ENCODE data around the gene PCDHGA8.

GRCh38 chr5:141345327-141345726, 47.1 kb upstream of the PCDHGA8 start:
- TF ChIP-seq, protein P1, sequence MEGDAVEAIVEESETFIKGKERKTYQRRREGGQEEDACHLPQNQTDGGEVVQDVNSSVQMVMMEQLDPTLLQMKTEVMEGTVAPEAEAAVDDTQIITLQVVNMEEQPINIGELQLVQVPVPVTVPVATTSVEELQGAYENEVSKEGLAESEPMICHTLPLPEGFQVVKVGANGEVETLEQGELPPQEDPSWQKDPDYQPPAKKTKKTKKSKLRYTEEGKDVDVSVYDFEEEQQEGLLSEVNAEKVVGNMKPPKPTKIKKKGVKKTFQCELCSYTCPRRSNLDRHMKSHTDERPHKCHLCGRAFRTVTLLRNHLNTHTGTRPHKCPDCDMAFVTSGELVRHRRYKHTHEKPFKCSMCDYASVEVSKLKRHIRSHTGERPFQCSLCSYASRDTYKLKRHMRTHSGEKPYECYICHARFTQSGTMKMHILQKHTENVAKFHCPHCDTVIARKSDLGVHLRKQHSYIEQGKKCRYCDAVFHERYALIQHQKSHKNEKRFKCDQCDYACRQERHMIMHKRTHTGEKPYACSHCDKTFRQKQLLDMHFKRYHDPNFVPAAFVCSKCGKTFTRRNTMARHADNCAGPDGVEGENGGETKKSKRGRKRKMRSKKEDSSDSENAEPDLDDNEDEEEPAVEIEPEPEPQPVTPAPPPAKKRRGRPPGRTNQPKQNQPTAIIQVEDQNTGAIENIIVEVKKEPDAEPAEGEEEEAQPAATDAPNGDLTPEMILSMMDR (IDR thresholded peaks at IDR 0.05), result no peak
- TF ChIP-seq POLR2A (IDR thresholded peaks at IDR 0.05; ENCODE audit: low read depth), result no peak
- TF ChIP-seq POLR2AphosphoS5 (IDR thresholded peaks at IDR 0.05), result no peak

All from esophagus muscularis mucosa (tissue), 3 donors.